Loucy (cell line): ENCODE data around the gene SAMD4A.

Experiments
- H2AFZ ChIP-seq: fragments of 200-600 bp; sonication (generic); 2 replicates; pipeline ENCODE4 v1.6.0; 2016; ENCODE audit warnings: antibody characterized with exemption, mild to moderate bottlenecking, low read length, moderate library complexity
- H3F3A ChIP-seq: fragments of 200-600 bp; 2 replicates; pipeline ENCODE4 v1.6.0; 2016; ENCODE audit warnings: antibody characterized with exemption, low read depth, mild to moderate bottlenecking
- H3K27me3 ChIP-seq: fragments of 200-600 bp; sonication (generic); 2 replicates; pipeline ENCODE4 v1.6.1; 2014; ENCODE audit warnings: low read length, mild to moderate bottlenecking; ENCODE audit not compliant: insufficient read depth, poor library complexity, severe bottlenecking
- H3K36me3 ChIP-seq: fragments of 200-600 bp; sonication (generic); 2 replicates; pipeline ENCODE4 v1.6.1; 2016; ENCODE audit warnings: low read length; ENCODE audit not compliant: insufficient read depth
- H3K4me1 ChIP-seq: fragments of 200-600 bp; sonication (generic); 2 replicates; pipeline ENCODE4 v1.5.1; 2014; ENCODE audit warnings: low read length, mild to moderate bottlenecking; ENCODE audit not compliant: insufficient read depth, poor library complexity, severe bottlenecking
- H3K4me2 ChIP-seq: fragments of 200-600 bp; sonication (generic); 2 replicates; pipeline ENCODE4 v1.6.0; 2014; ENCODE audit warnings: antibody characterized with exemption, low read length, low read depth, mild to moderate bottlenecking; ENCODE audit not compliant: poor library complexity, severe bottlenecking
- H3K4me3 ChIP-seq: fragments of 200-600 bp; sonication (generic); 2 replicates; pipeline ENCODE4 v1.5.1; 2014; ENCODE audit warnings: low read length, mild to moderate bottlenecking, mixed read lengths; ENCODE audit not compliant: poor library complexity, severe bottlenecking
- H3K79me2 ChIP-seq: fragments of 200-600 bp; sonication (generic); 2 replicates; pipeline ENCODE4 v1.6.1; 2014; ENCODE audit warnings: low read length; ENCODE audit not compliant: insufficient read depth
- H3K9ac ChIP-seq: fragments of 200-600 bp; sonication (generic); 2 replicates; pipeline ENCODE4 v1.6.0; 2014; ENCODE audit warnings: mild to moderate bottlenecking, low read depth, low read length, moderate library complexity; ENCODE audit not compliant: poor library complexity, severe bottlenecking
- H3K9me2 ChIP-seq: fragments of 200-600 bp; sonication (generic); replicated peaks from 2 replicates; pipeline ENCODE4 v1.6.1; 2016; ENCODE audit warnings: low read depth, low read length, mixed read lengths
- H3K9me3 ChIP-seq: fragments of 200-600 bp; sonication (generic); 2 replicates; pipeline ENCODE4 v1.6.1; 2014; ENCODE audit warnings: mild to moderate bottlenecking, antibody characterized with exemption, low read length, low read depth; ENCODE audit not compliant: insufficient read depth
- H4K20me1 ChIP-seq: fragments of 200-600 bp; sonication (generic); 2 replicates; pipeline ENCODE4 v1.6.0; 2014; ENCODE audit warnings: antibody characterized with exemption, low read length, mild to moderate bottlenecking; ENCODE audit not compliant: insufficient read depth, poor library complexity, severe bottlenecking
- CTCF ChIP-seq: fragments of 200-600 bp; sonication (generic); conservative IDR thresholded peaks from 2 replicates; pipeline ENCODE4 v1.5.1; 2014; ENCODE audit warnings: mild to moderate bottlenecking, antibody characterized with exemption, low read length
- EZH2phosphoT487 ChIP-seq: fragments of 200-600 bp; IDR thresholded peaks from 2 replicates; pipeline ENCODE4 v1.6.1; 2018; ENCODE audit warnings: antibody characterized with exemption, mild to moderate bottlenecking, moderate library complexity, borderline replicate concordance

SAMD4A gene

DNA sequence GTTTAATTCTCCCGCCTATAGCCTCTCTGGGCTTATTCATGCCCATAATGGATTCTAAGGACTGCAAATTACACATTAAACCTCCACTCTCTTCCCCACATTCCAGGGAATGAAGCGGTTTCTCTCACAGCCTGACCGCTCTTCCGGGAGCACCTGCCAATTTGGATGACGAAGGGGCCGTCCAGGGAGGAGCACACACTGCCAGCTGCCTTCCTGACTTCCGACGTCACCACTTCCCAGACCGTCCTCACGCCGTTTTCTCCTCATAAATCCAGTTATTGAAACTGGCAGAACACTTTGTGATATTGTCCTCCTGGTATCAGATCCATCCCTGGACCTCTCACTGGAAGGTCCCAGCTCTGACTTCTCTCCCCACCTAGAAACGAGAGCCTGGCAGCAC is 248.1 kb downstream of the SAMD4A start:
- Histone ChIP-seq H3K9me2 (no peaks in the 10 kb centered on the region), H2AFZ (no peak overlapping the region), H3F3A (no peaks in the 10 kb centered on the region), H3K27me3 (no peaks in the 10 kb centered on the region), H3K9me3 (no peaks in the 10 kb centered on the region), H3K4me2 (no peak overlapping the region), H3K79me2 (no peaks in the 10 kb centered on the region), H3K9ac (no peak overlapping the region), H4K20me1 (no peaks in the 10 kb centered on the region), H3K4me3 (no peak overlapping the region), H3K36me3 (no peaks in the 10 kb centered on the region), H3K4me1 (no peaks in the 10 kb centered on the region)
- TF ChIP-seq EZH2phosphoT487: no peak

DNA sequence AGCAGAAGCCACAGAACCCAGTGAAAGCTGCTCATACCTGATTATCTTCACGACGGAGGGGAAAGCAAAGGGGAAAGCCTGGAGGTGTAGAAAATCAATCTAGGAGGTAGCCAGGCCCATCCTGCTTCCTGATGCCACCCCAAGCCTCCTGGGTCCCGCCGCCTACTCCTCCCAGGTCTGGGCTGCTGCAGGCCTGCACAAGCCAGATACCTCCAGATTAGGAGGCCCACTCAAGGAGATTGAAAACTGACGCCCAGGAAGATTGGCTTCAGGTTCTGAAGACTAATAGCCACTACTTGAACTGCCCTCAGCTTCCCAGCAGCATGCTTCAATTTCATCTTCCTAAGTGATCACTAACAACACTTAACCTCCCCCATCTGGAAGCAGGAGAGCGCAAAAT is 248.6 kb downstream of the SAMD4A start:
- Histone ChIP-seq H2AFZ (no peak overlapping the region), H3K9ac (no peak overlapping the region), H3K4me3 (no peak overlapping the region), H3K4me2 (no peak overlapping the region), H3K4me1 (no peaks in the 10 kb centered on the region), H3K79me2 (no peaks in the 10 kb centered on the region), H3K9me3 (no peaks in the 10 kb centered on the region), H4K20me1 (no peaks in the 10 kb centered on the region), H3K27me3 (no peaks in the 10 kb centered on the region), H3K9me2 (no peaks in the 10 kb centered on the region), H3K36me3 (no peaks in the 10 kb centered on the region), H3F3A (no peaks in the 10 kb centered on the region)
- TF ChIP-seq CTCF (no peak), EZH2phosphoT487 (no peak)

DNA sequence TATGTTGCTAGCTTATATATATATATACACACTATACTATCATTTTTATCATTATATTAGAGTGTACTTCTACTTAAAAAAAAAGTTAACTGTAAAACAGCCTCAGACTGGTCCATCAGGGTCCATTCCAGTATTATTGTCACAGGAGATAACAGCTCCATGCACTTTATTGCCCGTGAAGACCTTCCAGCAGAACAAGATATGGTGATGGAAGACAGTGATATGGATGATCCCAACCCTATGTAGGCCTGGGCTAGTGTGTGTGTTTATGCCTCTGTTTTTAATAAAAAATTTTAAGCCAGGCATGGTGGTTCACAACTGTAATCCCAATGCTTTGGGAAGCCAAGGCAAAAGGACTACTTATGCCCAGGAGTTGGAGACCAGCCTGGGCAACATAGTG is 249.5 kb downstream of the SAMD4A start:
- Histone ChIP-seq H3K4me3 (no peak overlapping the region), H3K9ac (no peak overlapping the region), H3K36me3 (no peaks in the 10 kb centered on the region), H3K9me2 (no peaks in the 10 kb centered on the region), H3K27me3 (no peaks in the 10 kb centered on the region), H3K79me2 (no peaks in the 10 kb centered on the region), H3K4me2 (no peak overlapping the region), H4K20me1 (no peaks in the 10 kb centered on the region), H2AFZ (no peak overlapping the region), H3F3A (no peaks in the 10 kb centered on the region), H3K9me3 (no peaks in the 10 kb centered on the region), H3K4me1 (no peaks in the 10 kb centered on the region)
- no peak for TF ChIP-seq EZH2phosphoT487
- TF ChIP-seq CTCF: no peak

- Histone ChIP-seq H3K4me3 (no peak overlapping the region), H3K36me3 (no peaks in the 10 kb centered on the region), H3K4me2 (no peak overlapping the region), H3F3A (no peaks in the 10 kb centered on the region), H3K9me2 (no peaks in the 10 kb centered on the region), H3K9me3 (no peaks in the 10 kb centered on the region), H3K79me2 (no peaks in the 10 kb centered on the region), H2AFZ (no peak overlapping the region), H3K9ac (no peak overlapping the region), H4K20me1 (no peaks in the 10 kb centered on the region), H3K4me1 (no peaks in the 10 kb centered on the region), H3K27me3 (no peaks in the 10 kb centered on the region)
- TF ChIP-seq EZH2phosphoT487 (no peak), CTCF (no peak)
These were observed 250.6 kb downstream of the SAMD4A start for GRCh38 chr14:54817506-54817905.
